Measurements from ENCODE around the gene FAM117A.
"Not testable (repeated sequence)": the region's sequence is repeated elsewhere in the genome, so short reads cannot be mapped to it uniquely, and the experiment has no call there.

Gene FAM117A

DNA sequence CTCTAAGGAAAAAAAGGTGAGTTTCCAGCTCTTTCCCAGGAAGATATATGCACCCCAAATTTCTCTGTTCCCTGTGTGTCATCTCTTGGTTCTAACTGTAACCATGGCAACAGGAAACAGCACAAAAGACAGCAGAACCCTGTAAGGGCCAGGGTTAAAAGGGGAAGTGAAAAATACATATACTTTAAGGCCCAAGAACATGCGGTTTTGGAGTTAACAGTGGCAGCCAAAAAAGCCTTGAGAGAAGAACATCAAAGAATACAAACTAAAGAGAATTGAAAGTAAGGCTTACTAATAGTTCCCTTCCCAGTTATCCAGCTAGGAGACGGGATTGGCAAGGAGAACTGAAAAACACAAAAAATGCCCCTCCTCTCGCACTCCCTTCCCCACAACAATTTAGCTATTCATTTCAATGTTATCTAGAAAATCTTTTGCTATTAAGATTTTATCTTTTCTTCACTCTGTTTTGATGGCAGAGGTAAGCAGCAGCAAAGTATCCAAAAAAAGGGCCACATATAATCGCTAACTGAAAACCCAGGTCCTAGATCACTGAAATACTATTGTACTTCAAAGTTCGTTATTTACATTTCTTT, 87.6 kb downstream of the FAM117A start:
- H3K9me3 Mint-ChIP-seq = no peaks in the 10 kb centered on the region
- H3K36me3 Mint-ChIP-seq (ENCODE audit: low read depth) = peaks cover 37% of the 10 kb centered on the region
- H3K4me1 Mint-ChIP-seq (ENCODE audit: low read depth) = peaks cover 54% of the 10 kb centered on the region
- H3K27me3 Mint-ChIP-seq = no peaks in the 10 kb centered on the region
- H3K27ac Mint-ChIP-seq = peak overlapping the region; percentile 95
- H3K4me3 Mint-ChIP-seq = peak overlapping the region; percentile 93

GRCh38 chr17:49674507-49674906, 89.4 kb downstream of the FAM117A start:
- Mint-ChIP-seq H3K27ac (peak overlapping the region; percentile 95), H3K36me3 (ENCODE audit: low read depth) (peaks cover 41% of the 10 kb centered on the region), H3K4me3 (no peak overlapping the region), H3K4me1 (ENCODE audit: low read depth) (peaks cover 71% of the 10 kb centered on the region), H3K9me3 (no peaks in the 10 kb centered on the region), H3K27me3 (no peaks in the 10 kb centered on the region)

GRCh38 chr17:49673679-49674078, 90.3 kb downstream of the FAM117A start:
- not testable (repeated sequence) for H3K27me3 Mint-ChIP-seq, H3K9me3 Mint-ChIP-seq, H3K27ac Mint-ChIP-seq, H3K4me3 Mint-ChIP-seq
- Mint-ChIP-seq H3K4me1 (ENCODE audit: low read depth) (peaks cover 71% of the 10 kb centered on the region), H3K36me3 (ENCODE audit: low read depth) (peaks cover 41% of the 10 kb centered on the region)

GRCh38 chr17:49670641-49671040, 93.3 kb downstream of the FAM117A start:
- no peak overlapping the region for H3K4me3 Mint-ChIP-seq
- no peaks in the 10 kb centered on the region for H3K27me3 Mint-ChIP-seq
- peaks cover 70% of the 10 kb centered on the region for H3K4me1 Mint-ChIP-seq (ENCODE audit: low read depth)
- H3K27ac Mint-ChIP-seq = no peak overlapping the region
- no peaks in the 10 kb centered on the region for H3K9me3 Mint-ChIP-seq
- peaks cover 40% of the 10 kb centered on the region for H3K36me3 Mint-ChIP-seq (ENCODE audit: low read depth)

DNA sequence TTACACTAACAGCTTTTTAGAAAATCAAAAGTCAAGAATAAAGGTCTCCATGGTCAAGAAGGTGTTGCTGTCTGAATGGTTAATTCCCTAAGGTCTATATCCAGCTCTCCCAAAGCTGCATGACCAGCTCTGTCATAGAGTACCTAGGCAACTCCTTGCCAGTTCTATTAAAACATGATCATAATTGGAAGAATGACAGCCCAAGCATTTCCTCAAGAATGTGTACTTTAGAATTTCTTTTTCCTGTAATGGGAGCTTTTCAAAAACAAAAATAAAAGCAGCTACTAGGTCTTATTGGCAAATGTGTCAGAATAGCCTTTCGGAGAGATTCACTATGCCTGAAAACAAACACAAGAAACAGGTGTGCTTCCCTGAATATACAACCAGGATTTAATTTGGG, 93.9 kb downstream of the FAM117A start:
- H3K9me3 Mint-ChIP-seq = no peaks in the 10 kb centered on the region
- peak overlapping the region; percentile 14 for H3K27ac Mint-ChIP-seq
- H3K27me3 Mint-ChIP-seq = no peaks in the 10 kb centered on the region
- H3K36me3 Mint-ChIP-seq (ENCODE audit: low read depth) = peaks cover 35% of the 10 kb centered on the region
- no peak overlapping the region for H3K4me3 Mint-ChIP-seq
- H3K4me1 Mint-ChIP-seq (ENCODE audit: low read depth) = peaks cover 67% of the 10 kb centered on the region

- Mint-ChIP-seq H3K4me1 (ENCODE audit: low read depth) (peaks cover 68% of the 10 kb centered on the region), H3K9me3 (no peaks in the 10 kb centered on the region), H3K36me3 (ENCODE audit: low read depth) (peaks cover 28% of the 10 kb centered on the region), H3K27ac (no peak overlapping the region), H3K4me3 (no peak overlapping the region), H3K27me3 (no peaks in the 10 kb centered on the region)
Measured at GRCh38 chr17:49667854-49668253, 96.1 kb downstream of the FAM117A start.

- no peak overlapping the region for H3K27ac Mint-ChIP-seq
- H3K4me3 Mint-ChIP-seq = no peak overlapping the region
- peaks cover 27% of the 10 kb centered on the region for H3K36me3 Mint-ChIP-seq (ENCODE audit: low read depth)
Measured at GRCh38 chr17:49664706-49665211, 99.2 kb downstream of the FAM117A start.

More at GRCh38 chr17:49664706-49665211, 99.2 kb downstream of the FAM117A start:
- H3K4me1 Mint-ChIP-seq (ENCODE audit: low read depth) = peaks cover 52% of the 10 kb centered on the region
- H3K27me3 Mint-ChIP-seq = no peaks in the 10 kb centered on the region
- H3K9me3 Mint-ChIP-seq = no peaks in the 10 kb centered on the region
